ENCODE measurements around the gene KCNJ18.
"Not testable (repeated sequence)": the region's sequence is repeated elsewhere in the genome, so short reads cannot be mapped to it uniquely, and the experiment has no call there.

Gene KCNJ18

DNA sequence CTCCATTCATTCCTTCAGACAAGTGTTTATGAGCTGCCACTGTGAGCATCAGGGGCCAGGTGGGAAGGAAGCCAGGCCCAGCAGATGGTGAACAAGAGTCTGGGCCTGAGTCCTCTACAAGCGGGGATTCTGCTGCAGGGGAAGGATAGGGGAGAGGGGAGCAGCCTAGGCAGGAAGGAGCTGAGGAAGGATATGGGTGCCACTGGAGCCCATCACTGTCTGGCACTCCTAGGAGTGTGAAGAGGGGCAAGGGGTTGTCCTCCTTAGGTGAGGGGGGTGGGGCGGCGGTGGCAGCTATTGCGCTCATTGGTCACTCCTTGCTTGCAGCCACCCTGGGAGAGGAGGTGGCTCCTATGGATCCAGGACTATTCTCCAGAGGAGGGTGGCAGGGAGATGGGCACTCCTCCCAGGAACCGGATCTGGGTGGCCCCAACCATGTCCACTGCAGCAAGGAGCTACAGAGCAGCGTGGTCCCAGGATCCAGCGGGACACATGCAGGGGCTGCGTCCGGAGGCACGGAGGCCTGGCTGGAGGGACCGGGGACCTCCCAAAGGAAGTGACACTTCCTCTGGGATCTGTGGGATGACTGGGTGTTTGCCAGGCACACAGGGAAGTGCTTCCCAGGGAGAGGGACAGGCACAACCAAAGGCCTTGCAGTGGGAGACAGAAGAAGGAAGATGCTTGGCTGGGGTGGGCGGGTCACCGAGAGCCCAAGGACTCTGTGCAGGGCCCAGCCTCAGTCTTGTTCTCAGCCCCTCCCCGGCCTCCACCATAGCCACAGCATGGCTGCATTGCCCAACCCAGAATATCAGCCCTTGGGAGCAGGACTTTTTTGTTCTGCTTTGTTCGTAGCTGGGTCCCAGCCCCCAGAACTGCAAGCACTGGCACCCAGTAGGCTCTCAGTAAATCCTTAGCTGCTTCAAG, 16.6 kb downstream of the KCNJ18 start:
- not testable (repeated sequence) for H3K36me3 ChIP-seq, H3K4me3 ChIP-seq, H3K4me2 ChIP-seq, H3K9me3 ChIP-seq, H3K27me3 ChIP-seq, H4K20me1 ChIP-seq, H3K9ac ChIP-seq, H3K27ac ChIP-seq
- H3K4me1 ChIP-seq: peaks cover 28% of the 10 kb centered on the region

DNA sequence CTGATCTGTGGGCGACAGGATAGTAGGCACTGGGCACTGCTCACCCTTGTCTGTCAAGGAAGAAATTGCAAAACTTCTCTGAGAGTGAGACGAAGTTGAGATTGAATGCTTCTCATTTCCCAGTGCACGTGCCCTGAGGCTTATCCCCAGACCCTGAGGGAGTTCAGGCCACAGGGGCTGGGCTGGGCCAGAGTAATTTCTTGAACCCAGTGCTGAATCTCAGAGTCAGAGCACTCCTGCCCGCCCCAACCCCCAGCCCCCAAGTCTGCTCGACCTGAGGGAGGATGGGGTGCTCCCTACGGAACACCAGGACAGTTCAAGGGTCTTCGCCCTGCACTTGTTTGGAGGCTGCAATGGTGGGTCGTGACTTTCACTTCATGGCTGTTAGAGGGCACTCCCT, 17.7 kb downstream of the KCNJ18 start:
- not testable (repeated sequence) for H3K27me3 ChIP-seq, H4K20me1 ChIP-seq, H3K9ac ChIP-seq, H3K4me3 ChIP-seq, H3K4me2 ChIP-seq, H3K36me3 ChIP-seq, H3K9me3 ChIP-seq, H3K27ac ChIP-seq
- H3K4me1 ChIP-seq: peaks cover 37% of the 10 kb centered on the region

DNA sequence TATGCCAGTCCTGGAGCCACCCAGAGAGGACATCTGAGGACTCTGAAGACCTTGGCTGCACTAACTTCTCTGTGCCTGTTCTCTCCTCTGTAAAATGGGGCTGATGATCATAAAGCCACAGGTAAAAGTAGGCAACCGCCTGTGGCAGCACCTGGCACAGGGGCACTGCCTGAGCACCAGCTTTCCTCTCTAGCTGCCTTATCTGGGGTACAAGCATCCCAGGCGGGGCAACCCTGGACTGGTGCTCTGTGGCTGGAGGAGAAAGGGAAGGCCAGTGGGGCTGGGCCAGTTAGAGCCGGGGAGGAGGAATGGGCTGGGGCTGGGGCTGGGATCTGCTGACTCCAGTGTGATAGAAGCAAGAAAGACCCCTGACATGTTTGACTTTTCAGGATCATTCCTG, 18.2 kb downstream of the KCNJ18 start:
- H3K4me2 ChIP-seq, H4K20me1 ChIP-seq, H3K9me3 ChIP-seq, H3K4me3 ChIP-seq, H3K9ac ChIP-seq, H3K27ac ChIP-seq, H3K36me3 ChIP-seq, H3K27me3 ChIP-seq: not testable (repeated sequence)
- peaks cover 39% of the 10 kb centered on the region for H3K4me1 ChIP-seq

- no peak overlapping the region for H3K27ac ChIP-seq
- no peaks in the 10 kb centered on the region for H3K27me3 ChIP-seq
- peaks cover 34% of the 10 kb centered on the region for H3K4me1 ChIP-seq
- no peaks in the 10 kb centered on the region for H3K36me3 ChIP-seq
- TF ChIP-seq Cebpa-rat (IDR thresholded peaks at IDR 0.05): no peak
- no peaks in the 10 kb centered on the region for H4K20me1 ChIP-seq
- H3K4me2 ChIP-seq: peak overlapping the region; percentile 70
- H3K4me3 ChIP-seq: no peak overlapping the region
- no peak overlapping the region for H3K9ac ChIP-seq
- no peaks in the 10 kb centered on the region for H3K9me3 ChIP-seq
Measured at GRCh38 chr17:21711182-21711581, 18.9 kb downstream of the KCNJ18 start.

DNA sequence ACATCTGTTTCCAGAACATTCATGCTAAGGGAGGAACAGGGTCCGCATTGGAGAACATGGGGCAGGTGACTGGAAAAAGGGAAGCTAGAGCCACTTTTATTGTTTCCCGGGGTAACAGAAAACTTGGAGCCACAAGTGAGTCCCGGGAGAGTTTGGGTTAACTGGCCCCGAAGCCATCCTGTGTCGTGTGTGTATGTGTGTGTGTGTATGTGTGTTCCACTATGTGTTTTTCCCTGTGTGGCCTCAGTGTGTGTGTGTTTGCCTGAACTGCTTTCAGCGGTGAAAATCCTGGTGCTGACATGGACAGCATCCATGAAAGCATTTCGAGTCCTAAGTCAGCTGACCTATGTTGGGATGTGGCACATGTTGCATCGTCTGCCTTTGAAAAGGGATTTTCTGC, 20.7 kb downstream of the KCNJ18 start:
- H4K20me1 ChIP-seq, H3K27ac ChIP-seq, H3K4me3 ChIP-seq, H3K9me3 ChIP-seq, H3K9ac ChIP-seq, H3K27me3 ChIP-seq, H3K36me3 ChIP-seq: not testable (repeated sequence)
- Histone ChIP-seq H3K4me2 (peak overlapping the region; percentile 63), H3K4me1 (peaks cover 34% of the 10 kb centered on the region)

DNA sequence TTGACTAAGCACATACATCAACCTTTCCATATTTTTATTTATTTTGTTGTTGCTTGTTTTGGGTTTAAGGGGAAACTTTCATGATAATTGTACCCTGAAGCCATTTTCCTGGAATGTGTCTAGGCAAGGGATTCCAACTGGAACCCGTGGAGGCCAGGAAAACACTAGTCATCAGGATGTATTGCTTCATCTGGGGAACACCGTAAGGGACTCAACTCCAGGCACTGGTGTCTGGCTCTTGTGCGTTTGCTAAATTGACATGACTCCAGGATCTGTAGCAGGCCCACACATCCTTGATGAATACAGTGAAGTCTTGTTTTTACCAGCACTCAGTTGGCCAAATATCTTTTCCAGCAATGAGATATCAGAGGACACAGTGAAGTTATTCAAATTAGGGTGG, 21.3 kb downstream of the KCNJ18 start:
- not testable (repeated sequence) for H3K4me2 ChIP-seq, H3K27me3 ChIP-seq, H4K20me1 ChIP-seq, H3K27ac ChIP-seq, H3K4me3 ChIP-seq, H3K9ac ChIP-seq, H3K9me3 ChIP-seq, H3K36me3 ChIP-seq
- H3K4me1 ChIP-seq: peaks cover 34% of the 10 kb centered on the region

DNA sequence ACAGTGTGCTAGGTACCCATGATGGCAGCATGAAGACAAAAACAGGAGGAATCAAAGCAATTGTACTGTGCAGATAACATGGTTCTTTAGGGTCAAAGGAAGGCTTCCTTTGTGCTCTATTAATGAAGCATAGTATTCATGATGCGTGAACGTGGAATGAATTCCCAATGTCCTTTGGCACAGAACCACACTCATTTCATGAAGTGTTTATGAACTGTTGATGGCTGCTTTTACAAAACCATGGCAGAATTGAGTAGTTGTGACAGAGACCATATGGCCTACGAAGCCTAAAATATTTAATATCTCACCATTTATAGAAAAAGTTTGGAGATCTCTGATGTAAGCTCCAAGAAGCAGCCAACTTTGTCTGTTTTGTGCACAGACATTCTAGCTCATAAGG, 22.4 kb downstream of the KCNJ18 start:
- not testable (repeated sequence) for H3K9me3 ChIP-seq, H3K27me3 ChIP-seq, H3K9ac ChIP-seq, H3K27ac ChIP-seq, H3K4me3 ChIP-seq, H3K36me3 ChIP-seq, H4K20me1 ChIP-seq
- H3K4me2 ChIP-seq: 0 out of 2 replicates have a peak overlapping the region, but pooled peaks have one; percentile 9
- peaks cover 34% of the 10 kb centered on the region for H3K4me1 ChIP-seq

- H3K4me2 ChIP-seq, H3K36me3 ChIP-seq, H3K9me3 ChIP-seq, H3K27me3 ChIP-seq, H4K20me1 ChIP-seq, H3K9ac ChIP-seq, H3K4me3 ChIP-seq, H3K27ac ChIP-seq: not testable (repeated sequence)
- H3K4me1 ChIP-seq: peaks cover 35% of the 10 kb centered on the region
Measured at GRCh38 chr17:21715877-21716276, 23.6 kb downstream of the KCNJ18 start.

- H3K9me3 ChIP-seq, H4K20me1 ChIP-seq, H3K36me3 ChIP-seq, H3K27ac ChIP-seq, H3K27me3 ChIP-seq, H3K4me3 ChIP-seq, H3K4me2 ChIP-seq, H3K9ac ChIP-seq: not testable (repeated sequence)
- H3K4me1 ChIP-seq: peaks cover 33% of the 10 kb centered on the region
Measured at GRCh38 chr17:21718971-21719370, 26.6 kb downstream of the KCNJ18 start.

GRCh38 chr17:21719511-21720226, 27.3 kb downstream of the KCNJ18 start:
- H3K9ac ChIP-seq, H3K27ac ChIP-seq, H3K36me3 ChIP-seq, H3K9me3 ChIP-seq, H4K20me1 ChIP-seq, H3K4me3 ChIP-seq, H3K27me3 ChIP-seq, H3K4me2 ChIP-seq: not testable (repeated sequence)
- H3K4me1 ChIP-seq: peaks cover 29% of the 10 kb centered on the region

- H3K4me3 ChIP-seq, H3K9me3 ChIP-seq, H3K27me3 ChIP-seq, H3K4me2 ChIP-seq, H3K36me3 ChIP-seq, H4K20me1 ChIP-seq, H3K9ac ChIP-seq, H3K27ac ChIP-seq: not testable (repeated sequence)
- peaks cover 23% of the 10 kb centered on the region; the same call in 1 of the 2 replicates for H3K4me1 ChIP-seq
Measured at GRCh38 chr17:21720566-21720965, 28.2 kb downstream of the KCNJ18 start.

GRCh38 chr17:21722268-21722667, 29.9 kb downstream of the KCNJ18 start:
- H3K9me3 ChIP-seq, H3K4me2 ChIP-seq, H3K36me3 ChIP-seq, H3K27me3 ChIP-seq, H3K4me3 ChIP-seq, H4K20me1 ChIP-seq, H3K27ac ChIP-seq, H3K9ac ChIP-seq: not testable (repeated sequence)
- peaks cover 23% of the 10 kb centered on the region; the same call in 1 of the 2 replicates for H3K4me1 ChIP-seq

DNA sequence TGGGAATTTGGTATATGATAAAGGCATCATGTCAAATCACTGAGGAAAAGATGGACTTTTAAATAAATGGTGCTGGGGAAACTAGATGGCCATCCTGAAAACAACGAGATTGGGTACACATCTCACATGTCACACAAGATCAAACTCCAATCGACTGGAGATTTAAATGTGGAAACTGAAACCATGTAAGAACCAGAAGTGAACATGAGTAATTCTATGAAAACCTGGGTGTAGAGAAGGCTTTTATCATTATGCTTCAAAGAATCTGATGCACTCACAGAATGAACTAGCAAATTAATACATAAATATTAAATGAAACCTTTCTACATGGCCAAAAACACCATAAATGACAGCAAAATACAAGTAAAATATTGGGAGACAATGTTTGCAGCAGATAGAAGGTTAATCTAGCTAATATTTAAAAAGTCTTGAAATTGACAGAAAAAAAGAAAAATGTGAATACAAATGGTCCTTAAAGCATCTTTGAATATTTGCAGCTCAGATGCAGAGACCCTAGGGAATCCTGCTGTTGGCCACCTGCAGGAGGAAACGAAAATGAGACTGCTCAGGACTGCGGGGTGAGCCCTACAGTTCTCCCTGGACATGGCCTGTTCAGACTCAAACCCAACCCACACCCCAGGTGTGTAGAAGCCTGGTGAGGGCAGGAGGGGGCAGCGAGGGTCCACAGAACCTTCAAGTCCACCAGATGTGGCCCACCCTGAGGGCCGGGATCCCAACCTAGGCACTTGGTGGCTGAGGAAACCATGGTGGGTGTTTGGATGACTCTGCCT, 32.1 kb downstream of the KCNJ18 start:
- H3K4me2 ChIP-seq, H3K9ac ChIP-seq, H3K4me3 ChIP-seq, H3K9me3 ChIP-seq, H3K27ac ChIP-seq, H3K36me3 ChIP-seq, H4K20me1 ChIP-seq, H3K27me3 ChIP-seq: not testable (repeated sequence)
- peaks cover 23% of the 10 kb centered on the region; the same call in 1 of the 2 replicates for H3K4me1 ChIP-seq

- H3K9me3 ChIP-seq, H3K27ac ChIP-seq, H3K36me3 ChIP-seq, H3K27me3 ChIP-seq, H3K4me3 ChIP-seq, H4K20me1 ChIP-seq, H3K9ac ChIP-seq: not testable (repeated sequence)
- Histone ChIP-seq H3K4me2 (peak overlapping the region; percentile 40), H3K4me1 (peaks cover 22% of the 10 kb centered on the region)
Measured at GRCh38 chr17:21731076-21731475, 38.8 kb downstream of the KCNJ18 start.
